Measurements from ENCODE around the gene ERCC3. TPM values are rescaled to one million over a fixed set of nuclear protein-coding genes. Genes with fewer than 3 reads are reported as not detected.
"Not testable (repeated sequence)": the region's sequence is repeated elsewhere in the genome, so short reads cannot be mapped to it uniquely, and the experiment has no call there.

The ERCC3 gene
- total RNA-seq, 1 donor from 2014 or later: 50.9 TPM

- no peak for DNase-seq (ENCODE audit: low read depth)
Measured at GRCh38 chr2:127279781-127280180, 14.2 kb downstream of the ERCC3 start.

DNA sequence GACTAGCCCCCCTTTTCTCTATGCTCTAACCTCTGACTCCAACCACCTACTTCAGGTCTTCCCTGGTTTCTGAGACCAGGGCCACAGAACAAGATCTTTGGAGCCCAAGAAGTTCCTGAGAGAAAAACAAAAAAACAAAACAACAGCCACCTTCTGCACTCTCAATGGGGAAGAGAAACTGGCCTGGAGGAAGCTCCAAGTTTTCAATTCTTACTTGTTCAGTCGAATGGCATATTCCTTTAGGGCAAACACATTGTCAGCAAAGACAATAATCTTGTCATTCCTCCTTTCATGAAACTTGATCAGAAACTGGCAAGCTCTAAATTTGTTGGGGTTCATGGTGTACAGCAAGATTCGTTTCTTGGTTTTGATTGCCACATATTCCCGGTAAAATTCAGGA, 15.0 kb downstream of the ERCC3 start:
- no peak for DNase-seq (ENCODE audit: low read depth)

- no peak for DNase-seq (ENCODE audit: low read depth)
Measured at GRCh38 chr2:127277028-127277427, 16.9 kb downstream of the ERCC3 start.

DNA sequence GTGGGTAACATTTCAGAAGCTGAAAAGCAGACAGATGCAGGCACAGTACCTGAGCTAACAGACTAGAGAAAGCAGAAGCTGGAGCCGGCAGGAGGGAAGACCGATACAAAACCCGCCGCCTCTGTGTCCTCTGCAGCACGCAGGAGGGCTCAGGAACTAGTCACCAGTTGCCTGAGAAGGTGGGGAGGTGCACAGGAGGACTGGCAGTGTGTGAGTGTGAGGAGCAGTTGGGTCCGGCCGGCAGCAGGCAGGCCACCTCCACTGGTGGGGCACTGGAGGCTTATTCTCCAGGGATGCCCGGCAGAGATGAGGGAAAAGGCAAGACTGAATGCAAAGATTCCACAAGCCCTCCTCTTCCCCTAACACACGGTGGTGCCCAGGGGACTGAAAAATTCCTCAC, 18.2 kb downstream of the ERCC3 start:
- DNase-seq (ENCODE audit: low read depth): no peak

- no peak for DNase-seq (ENCODE audit: low read depth)
Measured at GRCh38 chr2:127275356-127275755, 18.6 kb downstream of the ERCC3 start.

DNA sequence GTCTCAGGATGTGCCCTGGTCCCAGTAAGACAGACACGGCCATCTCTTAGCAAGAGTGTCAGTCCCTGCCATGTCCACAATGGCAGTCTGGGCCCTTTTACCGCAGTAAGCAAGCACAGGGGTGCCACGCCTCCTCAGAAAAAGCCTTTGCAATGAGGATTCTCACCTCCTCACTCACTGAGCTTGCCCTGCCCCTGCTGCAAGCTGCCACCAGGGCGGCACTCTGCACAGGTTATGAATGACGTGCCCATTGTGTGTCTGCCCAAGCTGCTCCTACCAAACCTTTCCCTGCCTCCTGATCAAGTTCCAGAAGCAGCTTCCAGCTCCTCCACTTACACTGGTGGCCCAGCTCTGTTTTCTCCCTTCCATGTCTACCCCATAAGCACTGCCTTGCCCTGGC, 23.3 kb downstream of the ERCC3 start:
- DNase-seq (ENCODE audit: low read depth): no peak

DNA sequence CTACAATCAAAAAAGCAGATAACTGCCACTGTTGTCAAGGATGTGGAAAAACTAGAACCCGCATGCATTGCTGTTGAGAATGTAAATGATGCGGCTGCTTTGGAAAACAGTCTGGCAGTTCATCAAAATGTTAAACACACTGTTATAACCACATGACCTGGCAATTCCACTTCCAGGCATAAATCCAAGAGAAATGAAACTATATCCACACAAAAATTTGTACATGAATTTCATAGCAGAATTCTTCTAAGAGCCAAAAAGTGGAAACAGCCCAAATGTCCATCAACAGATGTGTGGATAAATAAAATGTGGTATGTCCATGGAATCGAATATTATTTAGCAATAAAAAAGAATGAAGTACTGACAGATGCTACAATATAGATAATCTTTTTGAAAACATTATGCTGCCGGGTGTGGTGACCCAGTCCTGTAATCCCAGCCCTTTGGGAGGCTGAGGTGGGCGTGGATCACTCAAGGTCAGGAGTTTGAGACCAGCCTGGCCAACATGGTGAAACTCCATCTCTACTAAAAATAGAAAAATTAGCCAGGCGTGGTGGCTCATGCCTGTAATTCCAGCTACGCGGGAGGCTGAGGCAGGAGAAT, 32.0 kb downstream of the ERCC3 start:
- no peak for DNase-seq (ENCODE audit: low read depth)

DNA sequence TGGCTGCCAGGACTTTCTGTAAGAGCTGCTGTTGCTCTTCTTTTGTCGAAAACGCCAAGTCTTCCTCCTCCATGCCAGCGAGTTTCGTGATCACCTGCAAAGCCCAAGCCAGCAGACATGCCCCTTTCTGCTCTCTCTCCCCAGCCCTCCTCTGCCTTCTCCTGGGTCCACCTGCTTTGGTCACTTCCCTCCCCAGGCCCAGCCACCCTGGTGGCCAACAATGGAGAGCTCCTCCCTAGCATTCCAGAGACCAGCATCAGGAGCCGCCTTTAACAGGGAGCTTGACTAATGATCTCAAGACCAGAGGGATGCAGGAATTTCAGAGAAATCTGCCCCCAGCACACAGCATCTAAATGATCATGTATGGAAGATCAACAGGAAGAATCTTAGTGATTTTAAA, 34.6 kb downstream of the ERCC3 start:
- DNase-seq (ENCODE audit: low read depth): no peak

DNA sequence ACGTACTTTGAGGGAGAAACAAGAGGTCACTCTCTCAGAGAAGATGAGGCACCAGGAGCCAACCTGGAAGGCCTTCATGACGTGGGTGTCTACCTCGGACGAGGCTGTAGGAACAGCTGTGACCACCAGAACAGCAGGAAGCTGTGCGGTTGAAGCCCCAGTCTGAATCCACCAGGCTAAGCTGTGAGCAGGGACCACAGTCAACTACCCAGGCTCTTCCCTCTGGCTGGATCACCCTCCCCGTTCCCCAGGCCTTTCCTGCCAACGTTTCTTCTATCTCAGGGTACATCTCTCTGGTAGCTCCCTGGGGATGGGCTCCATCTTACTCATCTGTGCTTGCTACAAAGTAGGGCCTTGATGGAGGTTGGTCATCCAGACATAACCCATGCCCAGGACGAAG, 37.1 kb downstream of the ERCC3 start:
- no peak for DNase-seq (ENCODE audit: low read depth)

DNA sequence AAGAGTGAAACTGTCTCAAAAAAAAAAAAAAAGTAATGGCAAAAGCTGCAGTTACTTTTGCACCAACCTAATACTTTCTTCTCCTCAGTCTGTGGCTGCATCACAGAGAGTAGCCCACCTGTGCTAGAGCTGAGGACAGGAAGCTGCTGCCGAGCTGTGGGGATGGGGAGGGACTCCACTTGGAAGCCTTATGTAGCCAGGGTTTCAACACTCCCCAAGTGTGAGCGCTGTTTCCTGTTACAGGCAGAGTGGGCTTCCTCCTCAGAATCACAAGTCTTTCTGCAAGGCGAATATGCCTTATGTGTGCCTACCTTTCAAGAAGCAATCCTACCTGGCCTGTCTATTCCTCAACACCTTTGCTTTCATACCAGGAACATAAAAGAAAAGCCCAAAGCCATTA, 37.6 kb downstream of the ERCC3 start:
- DNase-seq (ENCODE audit: low read depth): no peak

GRCh38 chr2:127255721-127256120, 38.2 kb downstream of the ERCC3 start:
- no peak for DNase-seq (ENCODE audit: low read depth)

DNA sequence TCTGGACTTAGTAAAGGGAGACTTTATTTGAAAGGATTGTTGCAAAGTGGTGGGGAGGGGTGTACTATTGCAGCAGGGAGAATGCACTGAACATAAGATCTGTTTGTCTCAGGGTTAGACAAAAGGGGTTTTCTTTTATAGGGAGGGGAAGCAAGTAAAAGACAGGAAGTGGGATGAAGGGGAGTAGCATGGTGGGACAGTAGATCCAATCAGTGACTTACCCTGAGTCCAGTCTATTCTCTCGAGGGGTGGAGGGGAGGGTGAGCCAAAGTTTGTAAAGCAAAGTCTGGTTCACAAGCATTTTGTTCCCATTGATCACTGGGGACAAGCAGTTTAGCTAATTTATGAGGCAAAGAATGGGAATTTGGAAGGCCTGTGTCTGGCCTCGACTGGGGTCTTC, 38.8 kb downstream of the ERCC3 start:
- no peak for DNase-seq (ENCODE audit: low read depth)

GRCh38 chr2:127254386-127254981, 39.5 kb downstream of the ERCC3 start:
- peak; percentile 44 for DNase-seq (ENCODE audit: low read depth)

DNA sequence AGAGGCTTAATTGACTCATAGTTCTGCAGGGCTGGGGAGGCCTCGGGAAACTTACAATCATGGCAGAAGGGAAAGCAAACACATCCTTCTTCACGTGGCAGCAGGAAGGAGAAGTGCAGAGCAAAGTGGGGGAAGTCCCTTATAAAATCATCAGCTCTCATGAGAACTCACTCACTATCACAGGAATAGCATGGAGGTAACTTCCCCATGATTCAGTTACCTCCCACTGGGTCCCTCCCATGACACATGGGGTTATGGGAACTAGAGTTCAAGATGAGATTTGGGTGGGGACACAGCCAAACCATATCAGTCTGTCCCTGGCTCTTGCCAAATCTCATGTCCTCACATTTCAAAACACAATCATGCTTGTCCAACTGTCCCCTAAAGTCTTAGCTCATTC, 52.8 kb downstream of the ERCC3 start:
- not testable (repeated sequence) for DNase-seq (ENCODE audit: low read depth)

- no peak for DNase-seq (ENCODE audit: low read depth)
Measured at GRCh38 chr2:127239395-127239794, 54.5 kb downstream of the ERCC3 start.

GRCh38 chr2:127237768-127238167, 56.2 kb downstream of the ERCC3 start:
- not testable (repeated sequence) for DNase-seq (ENCODE audit: low read depth)

GRCh38 chr2:127235082-127235702, 58.8 kb downstream of the ERCC3 start:
- no peak for DNase-seq (ENCODE audit: low read depth)

GRCh38 chr2:127233710-127234109, 60.2 kb downstream of the ERCC3 start:
- no peak for DNase-seq (ENCODE audit: low read depth)

- DNase-seq (ENCODE audit: low read depth): no peak
Measured at GRCh38 chr2:127231130-127231865, 62.6 kb downstream of the ERCC3 start.

DNA sequence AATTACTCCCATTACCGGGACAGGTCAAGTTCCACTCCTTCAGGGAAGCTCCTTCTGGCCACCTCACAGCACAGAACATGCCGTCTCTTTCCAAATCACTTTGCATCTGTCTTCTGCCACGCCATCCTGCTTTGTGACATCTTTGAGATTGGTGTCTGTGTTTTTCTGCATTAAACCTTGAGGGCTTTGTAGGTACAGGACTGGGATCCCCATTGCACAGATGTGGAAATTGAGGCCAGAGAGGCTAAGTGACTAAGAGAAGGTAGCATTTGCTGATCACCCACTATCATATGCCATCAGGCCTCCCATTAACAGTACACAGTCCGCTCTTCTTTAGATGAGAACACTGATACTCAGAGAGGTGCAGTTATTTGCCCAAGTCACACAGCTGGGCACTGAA, 64.4 kb downstream of the ERCC3 start:
- DNase-seq (ENCODE audit: low read depth): no peak

DNA sequence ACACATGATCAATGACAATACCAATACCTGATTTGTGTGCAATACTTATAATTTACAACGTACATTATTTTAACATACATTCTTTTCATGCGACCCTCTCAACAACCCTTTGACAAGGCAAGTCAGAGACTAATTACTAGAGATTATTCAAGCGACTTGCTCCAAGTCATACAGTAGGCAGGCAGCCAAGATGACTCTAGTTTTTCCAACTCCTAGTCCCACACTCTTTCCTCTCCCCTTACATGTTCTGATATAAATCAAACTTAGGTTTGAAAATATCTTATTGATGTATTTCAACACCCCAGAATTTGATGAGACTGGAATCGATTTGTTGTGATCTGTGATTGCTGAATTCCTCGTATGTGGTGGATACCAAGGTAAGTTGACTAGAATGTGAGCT, 65.8 kb downstream of the ERCC3 start:
- DNase-seq (ENCODE audit: low read depth): peak; percentile 22

- DNase-seq (ENCODE audit: low read depth): not testable (repeated sequence)
Measured at GRCh38 chr2:127227264-127227660, 66.7 kb downstream of the ERCC3 start.

Data from renal cortical epithelial cell (primary cell).